Thyroid gland (tissue), 4 donors: ENCODE data around the gene KIAA0586. TPM values are rescaled to one million over a fixed set of nuclear protein-coding genes. Genes with fewer than 3 reads are reported as not detected.
"Not testable (repeated sequence)": the region's sequence is repeated elsewhere in the genome, so short reads cannot be mapped to it uniquely, and the experiment has no call there.

ENCODE experiments used
- DNase-seq, 2 donors: peaks; one replicate each; pipeline ENCODE4 v3.0.0-alpha.2; 2019
- H3K27ac ChIP-seq, 3 donors: fragments of 200-600 bp; sonication (generic); 1 replicate in 2 of 3; 2 replicates in 1 of 3; pipeline ENCODE4 v1.5.1; 2016 to 2019; ENCODE audit warnings: mild to moderate bottlenecking in 1 of 3, moderate library complexity in 1 of 3
- H3K27me3 ChIP-seq: fragments of 200-600 bp; sonication (generic); one replicate; pipeline ENCODE4 v1.5.1; 2019
- H3K36me3 ChIP-seq, 2 donors: fragments of 200-600 bp; sonication (generic); one replicate each; pipeline ENCODE4 v1.5.1; 2016 to 2019
- H3K4me1 ChIP-seq, 2 donors: fragments of 200-600 bp; sonication (generic); one replicate each; pipeline ENCODE4 v1.5.1; 2017 to 2019
- H3K4me3 ChIP-seq, 3 donors: fragments of 200-600 bp; sonication (generic); replicated peaks in 1 of 3; 1 replicate in 2 of 3; 2 replicates in 1 of 3; pipeline ENCODE4 v1.5.1; 2016; ENCODE audit warnings: mild to moderate bottlenecking in 1 of 3
- H3K9me3 ChIP-seq: fragments of 200-600 bp; sonication (generic); one replicate; pipeline ENCODE4 v1.5.1; 2017
- CTCF ChIP-seq, 6 experiments: fragments of 200-600 bp in 3 of 6; fragments of 450-650 bp in 3 of 6; sonication (generic) in 3 of 6; IDR thresholded peaks; one replicate each; pipeline ENCODE4 v1.5.1; 2016 to 2019; ENCODE audit warnings: antibody characterized with exemption in 6 of 6, mild to moderate bottlenecking in 2 of 6, inconsistent platforms in 1 of 6, moderate library complexity in 1 of 6
- POLR2A ChIP-seq, 2 donors: fragments of 450-650 bp; IDR thresholded peaks; one replicate each; pipeline ENCODE4 v1.6.1; 2017; ENCODE audit warnings: antibody characterized with exemption in 2 of 2, mild to moderate bottlenecking in 2 of 2, moderate library complexity in 1 of 2
- WGBS, 2 donors: methylation state at CpG; one replicate each; pipeline ENCODE4 v1.1.5; 2017; 5-methylcytosine and 5-hydroxymethylcytosine counted together
- intact Hi-C: fragments of 100-400 bp; cut with DNase I; formaldehyde crosslinking; loops from one replicate; pipeline ENCODE4 v1.15.1; 2023
- total RNA-seq, 4 donors: library from RNA; depleted of rRNA; stranded (reverse); fragments of >200 nt; gene quantifications; one replicate each; pipeline ENCODE4 v1.2.3, GENCODE V29; 2016

Gene KIAA0586
- total RNA-seq, 4 donors from 2014 or later = 18.7 to 26.3 (median 21.2) TPM

GRCh38 chr14:58572863-58573262 is 145.3 kb downstream of the KIAA0586 start:
- no peaks in the 10 kb centered on the region for H3K27me3 ChIP-seq
- no peaks in the 10 kb centered on the region for H3K36me3 ChIP-seq
- H3K9me3 ChIP-seq = no peaks in the 10 kb centered on the region
- H3K4me3 ChIP-seq = no peak overlapping the region
- H3K4me1 ChIP-seq = no peaks in the 10 kb centered on the region
- no peak for DNase-seq
- intact Hi-C loops = no loop called here
- no peak overlapping the region for H3K27ac ChIP-seq
- TF ChIP-seq CTCF (IDR thresholded peaks at IDR 0.05) (no peak), POLR2A (IDR thresholded peaks at IDR 0.05) (no peak)
- 94 to 98% methylated on average over 2 of the region's 2 CpGs for WGBS, 2 donors

- no peaks in the 10 kb centered on the region for H3K4me1 ChIP-seq
- no peaks in the 10 kb centered on the region for H3K9me3 ChIP-seq
- DNase-seq = no peak
- intact Hi-C loops = no loop called here
- H3K4me3 ChIP-seq = no peak overlapping the region
- no peaks in the 10 kb centered on the region for H3K27me3 ChIP-seq
- no peaks in the 10 kb centered on the region for H3K36me3 ChIP-seq
- TF ChIP-seq POLR2A (IDR thresholded peaks at IDR 0.05) (no peak), CTCF (IDR thresholded peaks at IDR 0.05) (peak in 1 of 6 experiments; percentile 15)
- WGBS, 2 donors = 88 to 90% methylated on average over 2 of the region's 2 CpGs
- H3K27ac ChIP-seq = no peak overlapping the region
These were observed 147.1 kb downstream of the KIAA0586 start for GRCh38 chr14:58574623-58575022.

GRCh38 chr14:58575956-58576355 is 148.4 kb downstream of the KIAA0586 start:
- Histone ChIP-seq H3K36me3 (no peaks in the 10 kb centered on the region), H3K9me3 (no peaks in the 10 kb centered on the region), H3K4me1 (no peaks in the 10 kb centered on the region), H3K27me3 (no peaks in the 10 kb centered on the region), H3K27ac (no peak overlapping the region), H3K4me3 (no peak overlapping the region)
- DNase-seq = no peak
- 50 to 63% methylated on average over 1 of the region's 1 CpG for WGBS, 2 donors
- intact Hi-C loops = no loop called here
- TF ChIP-seq CTCF (IDR thresholded peaks at IDR 0.05) = no peak
- TF ChIP-seq POLR2A (IDR thresholded peaks at IDR 0.05) = no peak

- H3K9me3 ChIP-seq, H3K27ac ChIP-seq, H3K4me3 ChIP-seq, H3K36me3 ChIP-seq, intact Hi-C loops, H3K27me3 ChIP-seq, H3K4me1 ChIP-seq, DNase-seq: not testable (repeated sequence)
These were observed 152.5 kb downstream of the KIAA0586 start for GRCh38 chr14:58580035-58580434.

DNA sequence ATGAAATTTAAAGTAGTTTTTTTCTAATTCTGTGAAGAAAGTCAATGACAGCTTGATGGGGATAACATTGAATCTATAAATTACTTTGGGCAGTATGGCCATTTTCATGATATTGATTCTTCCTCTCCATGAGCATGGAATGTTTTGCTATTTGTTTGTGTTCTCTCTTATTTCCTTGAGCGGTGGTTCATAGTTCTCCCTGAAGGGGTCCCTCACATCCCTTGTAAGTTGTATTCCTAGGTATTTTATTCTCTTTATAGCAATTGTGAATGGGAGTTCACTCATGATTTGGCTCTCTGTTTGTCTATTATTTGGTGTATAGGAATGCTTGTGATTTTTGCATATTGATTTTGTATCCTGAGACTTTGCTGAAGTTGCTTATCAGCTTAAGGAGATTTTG is 153.9 kb downstream of the KIAA0586 start:
- DNase-seq = not testable (repeated sequence)
- 87 to 90% methylated on average over 1 of the region's 1 CpG for WGBS, 2 donors

GRCh38 chr14:58584383-58584782 is 156.9 kb downstream of the KIAA0586 start:
- no peaks in the 10 kb centered on the region for H3K9me3 ChIP-seq
- DNase-seq = no peak
- no peak overlapping the region for H3K27ac ChIP-seq
- no peaks in the 10 kb centered on the region for H3K27me3 ChIP-seq
- H3K36me3 ChIP-seq = no peaks in the 10 kb centered on the region
- TF ChIP-seq CTCF (IDR thresholded peaks at IDR 0.05) (no peak), POLR2A (IDR thresholded peaks at IDR 0.05) (no peak)
- no peak overlapping the region for H3K4me3 ChIP-seq
- H3K4me1 ChIP-seq = no peaks in the 10 kb centered on the region
- 82 to 86% methylated on average over 1 of the region's 1 CpG for WGBS, 2 donors
- intact Hi-C loops = no loop called here

More for the DNA sequence above, 153.9 kb downstream of the KIAA0586 start:
- H3K27ac ChIP-seq, H3K27me3 ChIP-seq, H3K9me3 ChIP-seq, intact Hi-C loops, H3K4me1 ChIP-seq, H3K4me3 ChIP-seq, H3K36me3 ChIP-seq: not testable (repeated sequence)
